ENCODE data around the gene CEP350.

CEP350 gene

DNA sequence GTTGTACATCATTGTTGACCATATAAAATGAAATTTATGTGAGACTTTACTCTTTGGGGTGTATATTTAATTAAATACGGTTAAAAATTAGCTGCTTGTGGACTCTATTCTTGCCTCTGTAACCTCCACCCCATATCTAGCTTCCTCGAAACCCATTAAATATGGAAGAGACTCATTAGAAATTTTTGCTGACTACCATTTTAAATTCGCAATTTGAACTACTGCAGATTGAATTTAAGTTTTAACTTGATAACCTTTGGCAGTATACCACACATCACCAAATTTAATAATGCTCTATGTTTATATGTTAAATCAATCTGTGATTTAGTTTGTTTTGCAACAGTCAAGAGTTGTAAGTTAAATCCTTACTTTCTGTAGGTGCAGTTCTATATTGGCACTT lies 111.5 kb downstream of the CEP350 start:
- TF ChIP-seq, protein P1, sequence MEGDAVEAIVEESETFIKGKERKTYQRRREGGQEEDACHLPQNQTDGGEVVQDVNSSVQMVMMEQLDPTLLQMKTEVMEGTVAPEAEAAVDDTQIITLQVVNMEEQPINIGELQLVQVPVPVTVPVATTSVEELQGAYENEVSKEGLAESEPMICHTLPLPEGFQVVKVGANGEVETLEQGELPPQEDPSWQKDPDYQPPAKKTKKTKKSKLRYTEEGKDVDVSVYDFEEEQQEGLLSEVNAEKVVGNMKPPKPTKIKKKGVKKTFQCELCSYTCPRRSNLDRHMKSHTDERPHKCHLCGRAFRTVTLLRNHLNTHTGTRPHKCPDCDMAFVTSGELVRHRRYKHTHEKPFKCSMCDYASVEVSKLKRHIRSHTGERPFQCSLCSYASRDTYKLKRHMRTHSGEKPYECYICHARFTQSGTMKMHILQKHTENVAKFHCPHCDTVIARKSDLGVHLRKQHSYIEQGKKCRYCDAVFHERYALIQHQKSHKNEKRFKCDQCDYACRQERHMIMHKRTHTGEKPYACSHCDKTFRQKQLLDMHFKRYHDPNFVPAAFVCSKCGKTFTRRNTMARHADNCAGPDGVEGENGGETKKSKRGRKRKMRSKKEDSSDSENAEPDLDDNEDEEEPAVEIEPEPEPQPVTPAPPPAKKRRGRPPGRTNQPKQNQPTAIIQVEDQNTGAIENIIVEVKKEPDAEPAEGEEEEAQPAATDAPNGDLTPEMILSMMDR (conservative IDR thresholded peaks at IDR 0.05; ENCODE audit: low read depth, low read length) = no peak
- Histone ChIP-seq H3K27me3 (ENCODE audit: insufficient read depth, low read depth) (no peaks in the 10 kb centered on the region), H3K4me1 (ENCODE audit: low read depth, poor library complexity, severe bottlenecking) (no peaks in the 10 kb centered on the region), H3K79me2 (ENCODE audit: insufficient read depth, low read depth) (no peaks in the 10 kb centered on the region), H3K27ac (no peak overlapping the region), H3K9ac (no peak overlapping the region), H3K4me2 (no peak overlapping the region), H2AFZ (ENCODE audit: low read depth) (no peak overlapping the region), H3K4me3 (IDR thresholded peaks at IDR 0.05; ENCODE audit: insufficient read depth, low read depth, low read length) (no peak overlapping the region), H3K36me3 (ENCODE audit: insufficient read depth) (peaks cover 10% of the 10 kb centered on the region; the same call in 1 of the 2 replicates), H4K20me1 (ENCODE audit: insufficient read depth) (no peaks in the 10 kb centered on the region)

DNA sequence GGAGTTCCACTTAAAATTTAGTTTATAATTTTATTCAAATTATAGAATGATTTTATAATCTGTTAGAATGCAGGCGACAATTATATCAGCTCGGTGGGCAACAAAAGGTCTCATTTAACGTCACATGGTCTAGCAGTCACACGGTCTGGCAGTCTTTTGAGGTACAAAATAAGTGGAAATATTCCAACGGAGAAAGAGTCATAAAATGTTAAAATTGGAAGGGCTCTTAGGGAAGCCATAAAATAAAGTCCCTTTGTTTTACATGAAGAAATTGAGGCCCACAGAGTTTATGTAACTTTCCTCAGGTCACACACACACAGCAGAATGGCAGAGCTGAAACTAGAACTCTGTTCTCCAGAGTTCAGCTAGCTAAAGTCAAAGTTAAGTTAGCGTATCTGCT lies 115.7 kb downstream of the CEP350 start:
- Histone ChIP-seq H3K27ac (no peak overlapping the region), H3K36me3 (ENCODE audit: insufficient read depth) (peaks cover 4% of the 10 kb centered on the region; the same call in 1 of the 2 replicates), H4K20me1 (ENCODE audit: insufficient read depth) (no peaks in the 10 kb centered on the region), H3K4me3 (IDR thresholded peaks at IDR 0.05; ENCODE audit: insufficient read depth, low read depth, low read length) (no peak overlapping the region), H3K9ac (no peak overlapping the region), H3K4me1 (ENCODE audit: low read depth, poor library complexity, severe bottlenecking) (no peaks in the 10 kb centered on the region), H3K27me3 (ENCODE audit: insufficient read depth, low read depth) (no peaks in the 10 kb centered on the region), H2AFZ (ENCODE audit: low read depth) (no peak overlapping the region), H3K79me2 (ENCODE audit: insufficient read depth, low read depth) (no peaks in the 10 kb centered on the region), H3K4me2 (no peak overlapping the region)
- TF ChIP-seq, protein P1 (conservative IDR thresholded peaks at IDR 0.05; ENCODE audit: low read depth, low read length) = no peak

DNA sequence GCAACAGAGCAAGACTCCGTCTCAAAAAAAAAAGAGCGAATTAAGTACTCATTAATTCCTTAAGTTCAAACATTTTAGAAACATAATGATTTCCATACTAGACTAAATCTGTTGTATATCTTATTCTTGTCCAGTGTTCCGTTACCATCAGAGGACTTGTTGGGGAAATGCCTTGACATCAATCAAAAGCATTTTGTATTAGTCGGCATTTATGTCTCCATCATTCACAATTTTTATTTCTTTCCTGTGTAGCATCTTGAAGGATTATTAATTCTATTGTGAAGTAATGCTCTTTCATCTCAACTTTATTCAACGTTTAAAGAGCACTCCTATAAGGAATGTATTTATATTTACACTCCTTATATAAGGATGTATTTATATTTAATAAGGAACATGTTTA lies 117.1 kb downstream of the CEP350 start:
- H3K4me1 ChIP-seq (ENCODE audit: low read depth, poor library complexity, severe bottlenecking) = no peaks in the 10 kb centered on the region
- no peak overlapping the region for H3K4me3 ChIP-seq (IDR thresholded peaks at IDR 0.05; ENCODE audit: insufficient read depth, low read depth, low read length)
- no peak overlapping the region for H3K27ac ChIP-seq
- no peaks in the 10 kb centered on the region for H3K79me2 ChIP-seq (ENCODE audit: insufficient read depth, low read depth)
- no peaks in the 10 kb centered on the region for H4K20me1 ChIP-seq (ENCODE audit: insufficient read depth)
- no peak overlapping the region for H2AFZ ChIP-seq (ENCODE audit: low read depth)
- H3K36me3 ChIP-seq (ENCODE audit: insufficient read depth) = peaks cover 3% of the 10 kb centered on the region; the same call in 1 of the 2 replicates
- H3K27me3 ChIP-seq (ENCODE audit: insufficient read depth, low read depth) = no peaks in the 10 kb centered on the region
- H3K9ac ChIP-seq = no peak overlapping the region
- TF ChIP-seq, protein P1 (conservative IDR thresholded peaks at IDR 0.05; ENCODE audit: low read depth, low read length) = no peak
- no peak overlapping the region for H3K4me2 ChIP-seq

DNA sequence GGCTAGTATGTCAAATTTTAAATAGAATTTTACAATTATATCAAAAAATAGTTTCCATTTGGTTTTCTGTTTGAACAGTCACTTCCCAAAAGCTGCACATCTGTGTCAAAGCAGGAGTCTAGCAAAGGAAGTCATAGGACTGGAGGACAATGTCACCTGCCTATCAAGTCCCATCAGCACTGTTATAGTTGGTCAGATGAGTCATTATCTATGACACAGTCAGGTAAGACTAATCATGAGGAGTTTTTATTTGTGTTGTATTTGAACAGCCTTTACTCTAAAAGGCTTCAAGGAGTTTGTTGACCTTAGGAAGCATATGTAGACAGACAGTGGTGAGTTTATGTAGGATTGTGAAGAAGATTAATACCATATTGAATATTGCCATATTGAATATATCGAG lies 125.8 kb downstream of the CEP350 start:
- Histone ChIP-seq H3K27ac (no peak overlapping the region), H3K79me2 (ENCODE audit: insufficient read depth, low read depth) (no peaks in the 10 kb centered on the region), H3K36me3 (ENCODE audit: insufficient read depth) (peaks cover 5% of the 10 kb centered on the region; the same call in 1 of the 2 replicates), H3K9ac (no peak overlapping the region), H3K27me3 (ENCODE audit: insufficient read depth, low read depth) (no peaks in the 10 kb centered on the region), H3K4me1 (ENCODE audit: low read depth, poor library complexity, severe bottlenecking) (no peaks in the 10 kb centered on the region), H3K4me2 (no peak overlapping the region), H3K4me3 (IDR thresholded peaks at IDR 0.05; ENCODE audit: insufficient read depth, low read depth, low read length) (no peak overlapping the region), H2AFZ (ENCODE audit: low read depth) (no peak overlapping the region), H4K20me1 (ENCODE audit: insufficient read depth) (no peaks in the 10 kb centered on the region)
- TF ChIP-seq, protein P1 (conservative IDR thresholded peaks at IDR 0.05; ENCODE audit: low read depth, low read length) = no peak

All from KMS-11 (cell line).